H1 (cell line): ENCODE data around the gene MKLN1. TPM values are rescaled to one million over a fixed set of nuclear protein-coding genes. Genes with fewer than 3 reads are reported as not detected.

Experiments
- CTCF ChIA-PET: fragments of 300-600 bp; sonication (Branson Sonifier 250); formaldehyde crosslinking; loops from one replicate; lab custom pipeline; 2021; ENCODE audit not compliant: partially characterized antibody; lab: Charles Lee
- POLR2A ChIA-PET: fragments of 300-600 bp; sonication (Branson Sonifier 250); formaldehyde crosslinking; loops from one replicate; lab custom pipeline; 2021; ENCODE audit warnings: inconsistent platforms; ENCODE audit not compliant: partially characterized antibody; lab: Charles Lee
- DNase-seq, 2 experiments: peaks; one replicate each; pipeline versions ENCODE4 v3.0.0 to v3.0.0-alpha.2; 2010 to 2022; ENCODE audit warnings: low spot score in 2 of 2, low read depth in 1 of 2, mixed read lengths in 1 of 2
- FAIRE-seq: peaks from 2 replicates; lab custom pipeline; 2011; peaks lifted over from hg19 to GRCh38; lab: Jason Lieb, UNC
- H2AFZ ChIP-seq: 2 replicates; pipeline ENCODE4 v1.8.1; 2012; ENCODE audit warnings: low read length, inconsistent platforms
- H2AK5ac ChIP-seq: 2 replicates; pipeline ENCODE4 v1.6.1; 2013; ENCODE audit warnings: low read depth, low read length
- H2BK120ac ChIP-seq: replicated peaks from 2 replicates; pipeline ENCODE3; 2013; ENCODE audit warnings: low read depth, low read length, inconsistent platforms
- H2BK12ac ChIP-seq: 2 replicates; pipeline ENCODE4 v1.6.1; 2013; ENCODE audit warnings: low read depth, low read length
- H2BK15ac ChIP-seq: 2 replicates; pipeline ENCODE4 v1.6.1; 2013; ENCODE audit warnings: low read length
- H2BK20ac ChIP-seq: 2 replicates; pipeline ENCODE4 v1.6.1; 2013; ENCODE audit warnings: low read length
- H2BK5ac ChIP-seq: 2 replicates; pipeline ENCODE4 v1.6.1; 2013; ENCODE audit warnings: low read depth, low read length
- H3K14ac ChIP-seq: 2 replicates; pipeline ENCODE4 v1.6.1; 2013; ENCODE audit warnings: inconsistent platforms; ENCODE audit not compliant: insufficient read length
- H3K18ac ChIP-seq: 2 replicates; pipeline ENCODE4 v1.6.1; 2013; ENCODE audit warnings: low read length; ENCODE audit errors: extremely low read depth
- H3K23ac ChIP-seq: 2 replicates; pipeline ENCODE4 v1.6.1; 2013; ENCODE audit warnings: inconsistent platforms; ENCODE audit not compliant: insufficient read length
- H3K23me2 ChIP-seq: 2 replicates; pipeline ENCODE4 v1.6.1; 2013; ENCODE audit warnings: low read depth, low read length
- H3K27ac ChIP-seq: 2 replicates; pipeline ENCODE4 v1.6.1; 2011; ENCODE audit warnings: low read depth, low read length, inconsistent platforms
- H3K27me3 ChIP-seq, 4 experiments: replicated peaks in 1 of 4; 1 replicate in 1 of 4; 2 replicates in 3 of 4; pipeline versions ENCODE4 v1.6.1 to v1.8.1; 2011 to 2013; ENCODE audit warnings: low read length in 3 of 4, mild to moderate bottlenecking in 3 of 4, inconsistent platforms in 2 of 4, mixed read lengths in 2 of 4, moderate library complexity in 1 of 4; ENCODE audit not compliant: control insufficient read depth in 3 of 4, insufficient read depth in 3 of 4; ENCODE audit errors: extremely low read depth in 1 of 4
- H3K36me3 ChIP-seq, 4 experiments: 2 replicates each; pipeline versions ENCODE4 v1.6.1 to v1.8.1; 2011 to 2013; ENCODE audit warnings: mild to moderate bottlenecking in 4 of 4, low read length in 3 of 4, moderate library complexity in 2 of 4, control low read depth in 1 of 4, inconsistent platforms in 1 of 4; ENCODE audit not compliant: insufficient read depth in 4 of 4, control insufficient read depth in 2 of 4
- H3K4ac ChIP-seq: replicated peaks from 2 replicates; pipeline ENCODE3; 2013; ENCODE audit warnings: low read length, low read depth, mixed read lengths, inconsistent platforms; ENCODE audit not compliant: insufficient read length
- H3K4me1 ChIP-seq, 4 experiments: replicated peaks in 1 of 4; 1 replicate in 1 of 4; 2 replicates in 3 of 4; pipeline versions ENCODE4 v1.6.1 to v1.8.1; 2011 to 2013; ENCODE audit warnings: low read length in 3 of 4, inconsistent platforms in 2 of 4, mixed read lengths in 1 of 4; ENCODE audit not compliant: insufficient read depth in 4 of 4, control insufficient read depth in 3 of 4
- H3K4me2 ChIP-seq, 2 experiments: 2 replicates each; pipeline versions ENCODE4 v1.6.1 to v1.8.1; 2011 to 2013; ENCODE audit warnings: low read depth in 2 of 2, low read length in 2 of 2, control low read depth in 1 of 2, inconsistent platforms in 1 of 2, mild to moderate bottlenecking in 1 of 2; ENCODE audit not compliant: insufficient read depth in 1 of 2
- H3K4me3 ChIP-seq, 4 experiments: fragments of 200-600, 300-600 bp in 1 of 4; sonication (generic), shearing (Covaris generic), sonication (Bioruptor Twin) in 1 of 4; 2 replicates each; pipeline versions ENCODE4 v1.5.1 to v1.8.1; 2011 to 2016; ENCODE audit warnings: low read length in 4 of 4, low read depth in 3 of 4, control low read depth in 2 of 4, inconsistent platforms in 2 of 4, mild to moderate bottlenecking in 2 of 4, mixed read lengths in 1 of 4, moderate library complexity in 1 of 4; ENCODE audit not compliant: insufficient read depth in 2 of 4; ENCODE audit errors: extremely low read depth in 1 of 4
- H3K56ac ChIP-seq: replicated peaks from 2 replicates; pipeline ENCODE3; 2013; ENCODE audit warnings: low read depth, mild to moderate bottlenecking, mixed read lengths, low read length, inconsistent platforms; ENCODE audit not compliant: insufficient read length
- H3K79me1 ChIP-seq: 2 replicates; pipeline ENCODE4 v1.6.1; 2013; ENCODE audit warnings: low read depth, low read length, control low read depth
- H3K79me2 ChIP-seq, 2 experiments: 2 replicates each; pipeline versions ENCODE4 v1.6.1 to v1.8.1; 2012 to 2013; ENCODE audit warnings: low read length in 2 of 2, mild to moderate bottlenecking in 2 of 2, inconsistent platforms in 1 of 2; ENCODE audit not compliant: insufficient read depth in 2 of 2, control insufficient read depth in 1 of 2
- H3K9ac ChIP-seq, 4 experiments: replicated peaks in 1 of 4; 1 replicate in 1 of 4; 2 replicates in 3 of 4; pipeline versions ENCODE4 v1.6.1 to v1.8.1; 2011 to 2013; ENCODE audit warnings: low read depth in 3 of 4, low read length in 3 of 4, control low read depth in 2 of 4, mild to moderate bottlenecking in 2 of 4, moderate library complexity in 2 of 4, inconsistent platforms in 1 of 4; ENCODE audit errors: extremely low read depth in 1 of 4
- H3K9me3 ChIP-seq, 2 experiments: 2 replicates each; pipeline versions ENCODE4 v1.6.1 to v1.8.1; 2012 to 2013; ENCODE audit warnings: mild to moderate bottlenecking in 2 of 2, moderate library complexity in 2 of 2, control low read depth in 1 of 2, inconsistent platforms in 1 of 2, low read depth in 1 of 2, low read length in 1 of 2, mixed read lengths in 1 of 2; ENCODE audit not compliant: insufficient read depth in 2 of 2
- H4K20me1 ChIP-seq, 2 experiments: replicated peaks in 1 of 2; 2 replicates each; pipeline versions ENCODE3 to v1.8.1; 2011 to 2013; ENCODE audit warnings: inconsistent platforms in 2 of 2, low read length in 2 of 2, mild to moderate bottlenecking in 1 of 2; ENCODE audit not compliant: insufficient read depth in 2 of 2, control insufficient read depth in 1 of 2
- H4K5ac ChIP-seq: 2 replicates; pipeline ENCODE4 v1.6.1; 2013; ENCODE audit warnings: low read length, low read depth, mixed read lengths, inconsistent platforms; ENCODE audit not compliant: insufficient read length
- H4K8ac ChIP-seq: 2 replicates; pipeline ENCODE4 v1.8.0; 2013; ENCODE audit warnings: mild to moderate bottlenecking, moderate library complexity, low read length, inconsistent platforms; ENCODE audit not compliant: insufficient read depth; ENCODE audit errors: extremely low read depth
- H4K91ac ChIP-seq: replicated peaks from 2 replicates; pipeline ENCODE3; 2013; ENCODE audit warnings: low read length, mixed read lengths, inconsistent platforms; ENCODE audit not compliant: insufficient read length
- ASH2L ChIP-seq: fragments of 200-600, 300-600 bp; sonication (generic); IDR thresholded peaks from one replicate; pipeline ENCODE4 v1.7.1; 2017; ENCODE audit warnings: low read length
- ATF3 ChIP-seq: IDR thresholded peaks from 2 replicates; pipeline ENCODE4 v1.6.1; 2011; ENCODE audit warnings: low read depth, mild to moderate bottlenecking, low read length; ENCODE audit not compliant: insufficient read depth
- CBX5 ChIP-seq: fragments of 300-800, 300-1000 bp; sonication (generic); IDR thresholded peaks from 2 replicates; pipeline ENCODE4 v1.7.1; 2016; ENCODE audit warnings: antibody characterized with exemption, low read length, low read depth
- CEBPB ChIP-seq: IDR thresholded peaks from 2 replicates; pipeline ENCODE4 v1.6.1; 2012; ENCODE audit warnings: low read depth, low read length
- EGR1 ChIP-seq: IDR thresholded peaks from 2 replicates; pipeline ENCODE4 v1.6.1; 2011; ENCODE audit warnings: low read depth, low read length, borderline replicate concordance
- EP300 ChIP-seq, 2 experiments: IDR thresholded peaks; 1 replicate in 1 of 2; 2 replicates in 1 of 2; pipeline ENCODE4 v1.6.1; 2011 to 2012; ENCODE audit warnings: low read depth in 2 of 2, low read length in 2 of 2, mild to moderate bottlenecking in 2 of 2, borderline replicate concordance in 1 of 2, inconsistent platforms in 1 of 2, moderate library complexity in 1 of 2
- EZH2 ChIP-seq: fragments of 200-600 bp; sonication (generic); IDR thresholded peaks from 2 replicates; pipeline ENCODE4 v1.7.1; 2012; ENCODE audit warnings: low read depth, mild to moderate bottlenecking, moderate library complexity, low read length, inconsistent platforms; ENCODE audit not compliant: severe bottlenecking
- GTF2F1 ChIP-seq: IDR thresholded peaks from 2 replicates; pipeline ENCODE4 v1.6.1; 2012; ENCODE audit warnings: low read depth, low read length, improper control_type of control experiment, borderline replicate concordance
- KDM1A ChIP-seq: fragments of 200-600, 300-600 bp; sonication (generic); IDR thresholded peaks from 2 replicates; pipeline ENCODE4 v1.7.1; 2016; ENCODE audit warnings: mild to moderate bottlenecking, low read length, borderline replicate concordance
- NRF1 ChIP-seq: IDR thresholded peaks from 2 replicates; pipeline ENCODE4 v1.6.1; 2011; ENCODE audit warnings: mild to moderate bottlenecking, low read depth, low read length, improper control_type of control experiment
- SP1 ChIP-seq: IDR thresholded peaks from 2 replicates; pipeline ENCODE4 v1.6.1; 2011; ENCODE audit warnings: low read depth, low read length
- SP4 ChIP-seq: IDR thresholded peaks from 2 replicates; pipeline ENCODE4 v1.6.1; 2012; ENCODE audit warnings: low read length, inconsistent platforms
- TBP ChIP-seq: IDR thresholded peaks from 2 replicates; pipeline ENCODE4 v1.6.1; 2011; ENCODE audit warnings: low read depth, low read length, improper control_type of control experiment
- WGBS, 2 experiments: shearing (Covaris generic) in 1 of 2; methylation state at CpG; one replicate each; pipeline versions ENCODE4 v1.1.6 to v1.1.7; 2013 to 2015; ENCODE audit warnings: low lambda C conversion rate in 2 of 2, mixed read lengths in 2 of 2, inconsistent platforms in 1 of 2, low coverage in 1 of 2, missing lambda C conversion rate in 1 of 2; ENCODE audit not compliant: insufficient replicate concordance in 2 of 2, insufficient coverage in 1 of 2, insufficient read length in 1 of 2; ENCODE audit errors: extremely low coverage in 1 of 2, missing lambda C conversion rate in 1 of 2; 5-methylcytosine and 5-hydroxymethylcytosine counted together
- polyA plus RNA-seq, 7 experiments: library from polyadenylated mRNA; depleted of rRNA in 3 of 7; stranded (reverse) in 5 of 7; unstranded in 2 of 7; fragments of >200 nt in 5 of 7; fragments of 200-250 nt in 2 of 7; gene quantifications; 1 replicate in 5 of 7; 2 replicates in 1 of 7; 4 replicates in 1 of 7; pipeline versions ENCODE4 v1.2.1 to v1.2.3, GENCODE V29; 2011 to 2013; ENCODE audit warnings: missing spikeins in 2 of 7, mixed read lengths in 2 of 7
- total RNA-seq: library from RNA; stranded (reverse); fragmentation: NEBNext Ultra II Directional; extraction: Animal tissue kit (Norgen Biotek cat#: 25700); gene quantifications from 2 replicates; pipeline ENCODE4 v1.2.1, GENCODE V29; 2021

The MKLN1 gene
- total and polyA plus RNA-seq, 2 of the 8 experiments (the other 6 are each of a cell fraction or from before 2014, with no cell fraction given), result 22.3 to 50.9 TPM

DNA sequence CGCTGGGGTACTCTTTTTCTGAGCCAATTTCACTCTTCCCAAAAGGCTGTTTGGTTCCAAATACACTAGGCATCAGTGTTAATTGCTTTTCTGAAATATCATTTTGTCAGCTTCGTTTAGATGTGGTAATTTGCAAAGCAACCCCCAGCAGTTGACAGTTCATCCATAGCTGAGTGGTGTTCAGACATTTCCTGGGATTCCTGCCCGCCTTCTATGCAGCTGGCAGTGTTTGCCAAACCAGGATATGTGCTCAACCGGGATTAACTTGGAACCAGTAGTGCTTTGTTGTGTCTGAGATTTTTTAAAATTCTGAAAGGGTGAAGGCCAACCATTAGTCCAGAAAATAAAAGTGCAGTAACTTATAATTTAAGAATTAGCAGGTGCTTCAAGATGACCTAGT is 25.2 kb upstream of the MKLN1 start:
- no peak overlapping the region for H3K4ac ChIP-seq
- no peak overlapping the region for H2BK12ac ChIP-seq
- no peaks in the 10 kb centered on the region for H3K36me3 ChIP-seq
- H3K23me2 ChIP-seq, result no peaks in the 10 kb centered on the region
- no peaks in the 10 kb centered on the region for H3K27me3 ChIP-seq
- H3K18ac ChIP-seq, result no peak overlapping the region
- no peak overlapping the region for H2BK120ac ChIP-seq
- H3K79me2 ChIP-seq, result no peaks in the 10 kb centered on the region
- H3K9ac ChIP-seq, result no peak overlapping the region
- H2AFZ ChIP-seq, result no peak overlapping the region
- FAIRE-seq (no peak), DNase-seq (no peak)
- H3K79me1 ChIP-seq, result no peaks in the 10 kb centered on the region
- no peak overlapping the region for H2AK5ac ChIP-seq
- peaks cover 2 to 7% (median 4%) of the 10 kb centered on the region in 4 experiments; a peak in 4 of 7 replicates for H3K4me1 ChIP-seq
- no peak overlapping the region for H4K5ac ChIP-seq
- ChIA-PET POLR2A (interaction anchor here (0.6 to 1.3 kb wide), 2 partner anchors 167 to 170 kb away, joined by 3 read pairs; no protein-coding TSS in a partner anchor), CTCF (interaction anchor here (0.7 to 4.8 kb wide), 23 partner anchors 10 to 406 kb away, joined by 3 to 33 read pairs (median 3); no protein-coding TSS in a partner anchor)
- no peak overlapping the region for H2BK5ac ChIP-seq
- no peak overlapping the region for H4K91ac ChIP-seq
- no peak overlapping the region for H2BK15ac ChIP-seq
- 85% methylated on average over 4 of the region's 4 CpGs; no CpG with 5 or more reads in 1 of the 2 experiments for WGBS, 2 experiments
- H3K9me3 ChIP-seq, result peaks cover 10 to 15% of the 10 kb centered on the region in 2 experiments
- H3K4me3 ChIP-seq, result no peak overlapping the region
- H4K8ac ChIP-seq, result no peak overlapping the region
- H3K4me2 ChIP-seq, result no peak overlapping the region
- H3K27ac ChIP-seq, result no peak overlapping the region
- no peak overlapping the region for H3K56ac ChIP-seq
- H3K14ac ChIP-seq, result no peak overlapping the region
- no peaks in the 10 kb centered on the region for H4K20me1 ChIP-seq
- no peak overlapping the region for H2BK20ac ChIP-seq
- no peak overlapping the region for H3K23ac ChIP-seq
- TF ChIP-seq SP1 (no peak), KDM1A (no peak), CEBPB (no peak), EP300 (IDR thresholded peaks at IDR 0.05; ENCODE audit: borderline replicate concordance in 1 of 2, low read depth in 2 of 2, low read length in 2 of 2) (no peak), NRF1 (no peak), ATF3 (no peak), TBP (no peak), GTF2F1 (no peak), SP4 (no peak), ASH2L (no peak), CBX5 (no peak), EZH2 (no peak), EGR1 (no peak)
